OCI-LY3 (cell line): Measurements from ENCODE around the gene HSD17B12.

Experiments
- EZH2phosphoT487 ChIP-seq: fragments of 200-600 bp; shearing (Covaris generic); IDR thresholded peaks from 2 replicates; pipeline ENCODE4 v1.6.1; 2018; ENCODE audit warnings: antibody characterized with exemption, mixed run types, low read depth
- TF ChIP-seq, protein P1 (sequence below): fragments of 200-600, 300-600 bp; sonication (generic); IDR thresholded peaks from 2 replicates; pipeline ENCODE4 v1.5.1; 2014; ENCODE audit warnings: antibody characterized with exemption, low read length, low read depth

DNA sequence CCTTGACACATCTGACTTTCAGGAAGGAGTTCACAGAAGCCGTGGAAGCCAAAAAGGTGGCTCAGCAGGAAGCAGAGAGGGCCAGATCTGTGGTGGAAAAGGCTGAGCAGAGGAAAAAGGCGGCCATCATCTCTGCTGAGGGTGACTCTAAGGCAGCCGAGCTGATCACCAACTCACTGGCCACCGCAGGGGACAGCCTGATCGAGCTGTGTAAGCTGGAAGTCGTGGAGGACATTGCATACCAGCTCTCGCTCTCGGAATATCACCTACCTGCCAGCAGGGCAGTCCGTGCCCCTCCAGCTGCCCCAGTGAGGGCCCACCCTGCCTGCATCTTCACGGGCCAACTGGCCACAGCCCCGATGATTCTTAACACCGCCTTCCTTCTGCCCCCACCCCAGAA lies 53.7 kb downstream of the HSD17B12 start:
- TF ChIP-seq, protein P1, sequence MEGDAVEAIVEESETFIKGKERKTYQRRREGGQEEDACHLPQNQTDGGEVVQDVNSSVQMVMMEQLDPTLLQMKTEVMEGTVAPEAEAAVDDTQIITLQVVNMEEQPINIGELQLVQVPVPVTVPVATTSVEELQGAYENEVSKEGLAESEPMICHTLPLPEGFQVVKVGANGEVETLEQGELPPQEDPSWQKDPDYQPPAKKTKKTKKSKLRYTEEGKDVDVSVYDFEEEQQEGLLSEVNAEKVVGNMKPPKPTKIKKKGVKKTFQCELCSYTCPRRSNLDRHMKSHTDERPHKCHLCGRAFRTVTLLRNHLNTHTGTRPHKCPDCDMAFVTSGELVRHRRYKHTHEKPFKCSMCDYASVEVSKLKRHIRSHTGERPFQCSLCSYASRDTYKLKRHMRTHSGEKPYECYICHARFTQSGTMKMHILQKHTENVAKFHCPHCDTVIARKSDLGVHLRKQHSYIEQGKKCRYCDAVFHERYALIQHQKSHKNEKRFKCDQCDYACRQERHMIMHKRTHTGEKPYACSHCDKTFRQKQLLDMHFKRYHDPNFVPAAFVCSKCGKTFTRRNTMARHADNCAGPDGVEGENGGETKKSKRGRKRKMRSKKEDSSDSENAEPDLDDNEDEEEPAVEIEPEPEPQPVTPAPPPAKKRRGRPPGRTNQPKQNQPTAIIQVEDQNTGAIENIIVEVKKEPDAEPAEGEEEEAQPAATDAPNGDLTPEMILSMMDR: no peak
- no peak for TF ChIP-seq EZH2phosphoT487
